MCF 10A (cell line): ENCODE data around the gene HEPACAM. TPM values are rescaled to one million over a fixed set of nuclear protein-coding genes. Genes with fewer than 3 reads are reported as not detected.

Experiments used
- BruUV-seq: library from RNA; stranded (reverse); fragments of 400-500 nt; replicated peaks from 2 replicates; lab custom pipeline; 2021; lab: Mats Ljungman, UMichigan
- CTCF ChIA-PET: fragments of 300-600 bp; sonication (Branson Sonifier 250); formaldehyde crosslinking; extraction: SDS; loops from one replicate; lab custom pipeline; 2021; ENCODE audit warnings: antibody characterized with exemption, inconsistent platforms; lab: Yijun Ruan, JAX
- POLR2A ChIA-PET: fragments of 300-600, 350-650 bp; sonication (Branson Sonifier 250); formaldehyde crosslinking; extraction: SDS; loops from one replicate; lab custom pipeline; 2020; ENCODE audit warnings: antibody characterized with exemption, inconsistent platforms; lab: Yijun Ruan, JAX
- DNase-seq: peaks from one replicate; pipeline ENCODE4 v3.0.0-alpha.2; 2018; ENCODE audit not compliant: unreplicated experiment
- H3K27ac Mint-ChIP-seq: one replicate; pipeline ENCODE4 v1.8.0; 2022; ENCODE audit warnings: mild to moderate bottlenecking, low read depth, mixed read lengths; ENCODE audit not compliant: unreplicated experiment
- H3K27me3 Mint-ChIP-seq: one replicate; pipeline ENCODE4 v1.8.0; 2022; ENCODE audit warnings: mixed read lengths; ENCODE audit not compliant: insufficient read depth, unreplicated experiment
- H3K36me3 Mint-ChIP-seq: one replicate; pipeline ENCODE4 v1.8.0; 2022; ENCODE audit warnings: mild to moderate bottlenecking, moderate library complexity, mixed read lengths; ENCODE audit not compliant: insufficient read depth, unreplicated experiment
- H3K4me1 Mint-ChIP-seq: one replicate; pipeline ENCODE4 v1.8.0; 2022; ENCODE audit warnings: mixed read lengths; ENCODE audit not compliant: insufficient read depth, unreplicated experiment
- H3K4me3 Mint-ChIP-seq: one replicate; pipeline ENCODE4 v1.8.0; 2022; ENCODE audit warnings: mild to moderate bottlenecking, moderate library complexity, mixed read lengths; ENCODE audit not compliant: unreplicated experiment
- H3K9me3 Mint-ChIP-seq: one replicate; pipeline ENCODE4 v1.8.0; 2022; ENCODE audit warnings: mixed read lengths; ENCODE audit not compliant: unreplicated experiment
- intact Hi-C: fragments of 100-400 bp; cut with micrococcal nuclease; formaldehyde crosslinking; loops from 2 replicates; pipeline ENCODE4 v1.14.1; 2022
- total RNA-seq: library from RNA; stranded (reverse); gene quantifications from 2 replicates; pipeline ENCODE4 v1.2.3, GENCODE V29; 2022
- TF ChIP-seq, protein P1 (sequence below): fragments of 200-600 bp; IDR thresholded peaks from one replicate; pipeline ENCODE4 v1.8.0; 2022; ENCODE audit warnings: antibody characterized with exemption, mild to moderate bottlenecking; ENCODE audit not compliant: unreplicated experiment

Gene HEPACAM
- total RNA-seq, 1 experiment from 2014 or later: not detected

DNA sequence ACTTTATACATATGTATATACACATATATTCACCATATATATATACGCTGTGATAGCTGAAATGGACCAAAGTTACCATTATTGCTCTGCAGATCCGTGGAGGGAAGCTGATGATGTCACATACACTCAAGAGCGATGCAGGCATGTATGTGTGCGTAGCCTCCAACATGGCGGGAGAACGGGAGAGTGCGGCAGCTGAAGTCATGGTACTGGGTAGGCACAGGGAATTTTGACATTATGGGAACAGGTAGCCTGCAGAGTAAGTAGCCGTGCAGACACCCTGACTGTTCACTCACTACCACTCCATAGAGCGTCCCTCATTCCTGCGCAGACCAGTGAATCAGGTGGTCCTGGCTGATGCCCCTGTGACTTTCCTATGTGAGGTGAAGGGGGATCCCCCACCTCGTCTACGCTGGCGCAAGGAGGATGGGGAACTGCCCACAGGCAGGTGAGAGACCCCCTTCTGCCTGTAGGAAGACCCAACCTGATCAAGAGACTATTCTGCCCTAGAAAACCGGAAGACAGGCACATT, 65.9 kb downstream of the HEPACAM start:
- DNase-seq: no peak
- CTCF ChIA-PET: interaction anchor here (0.6 to 0.9 kb wide), 4 partner anchors 23 to 422 kb away, joined by 3 to 4 read pairs (median 4); no protein-coding TSS in a partner anchor
- Mint-ChIP-seq H3K27me3 (peaks cover 82% of the 10 kb centered on the region), H3K4me1 (no peaks in the 10 kb centered on the region), H3K9me3 (no peaks in the 10 kb centered on the region), H3K36me3 (no peaks in the 10 kb centered on the region), H3K27ac (no peak overlapping the region), H3K4me3 (no peak overlapping the region)
- no TSS peak for BruUV-seq
- intact Hi-C loops: no loop called here
- TF ChIP-seq, protein P1, sequence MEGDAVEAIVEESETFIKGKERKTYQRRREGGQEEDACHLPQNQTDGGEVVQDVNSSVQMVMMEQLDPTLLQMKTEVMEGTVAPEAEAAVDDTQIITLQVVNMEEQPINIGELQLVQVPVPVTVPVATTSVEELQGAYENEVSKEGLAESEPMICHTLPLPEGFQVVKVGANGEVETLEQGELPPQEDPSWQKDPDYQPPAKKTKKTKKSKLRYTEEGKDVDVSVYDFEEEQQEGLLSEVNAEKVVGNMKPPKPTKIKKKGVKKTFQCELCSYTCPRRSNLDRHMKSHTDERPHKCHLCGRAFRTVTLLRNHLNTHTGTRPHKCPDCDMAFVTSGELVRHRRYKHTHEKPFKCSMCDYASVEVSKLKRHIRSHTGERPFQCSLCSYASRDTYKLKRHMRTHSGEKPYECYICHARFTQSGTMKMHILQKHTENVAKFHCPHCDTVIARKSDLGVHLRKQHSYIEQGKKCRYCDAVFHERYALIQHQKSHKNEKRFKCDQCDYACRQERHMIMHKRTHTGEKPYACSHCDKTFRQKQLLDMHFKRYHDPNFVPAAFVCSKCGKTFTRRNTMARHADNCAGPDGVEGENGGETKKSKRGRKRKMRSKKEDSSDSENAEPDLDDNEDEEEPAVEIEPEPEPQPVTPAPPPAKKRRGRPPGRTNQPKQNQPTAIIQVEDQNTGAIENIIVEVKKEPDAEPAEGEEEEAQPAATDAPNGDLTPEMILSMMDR: no peak
- POLR2A ChIA-PET: no interaction called here

DNA sequence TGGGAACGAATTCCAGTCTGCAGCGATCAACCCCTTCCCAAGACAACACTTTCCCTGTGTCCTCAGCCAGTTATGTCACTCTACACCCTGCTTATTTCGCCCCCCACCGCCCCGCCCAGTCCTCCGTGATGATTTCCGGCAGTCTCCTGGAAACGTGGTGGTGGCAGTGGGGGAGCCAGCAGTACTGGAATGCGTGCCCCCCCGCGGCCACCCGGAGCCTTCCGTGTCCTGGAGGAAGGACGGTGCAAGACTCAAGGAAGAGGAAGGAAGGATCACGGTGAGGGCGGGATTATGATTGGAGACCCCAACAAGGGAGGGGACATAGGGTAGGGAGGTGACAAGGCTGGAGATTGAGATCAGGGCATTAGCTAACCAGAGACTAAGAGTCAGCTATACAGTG, 66.5 kb downstream of the HEPACAM start:
- no peaks in the 10 kb centered on the region for H3K4me1 Mint-ChIP-seq
- CTCF ChIA-PET: interaction anchor here (0.6 to 0.9 kb wide), 5 partner anchors 22 to 422 kb away, joined by 3 to 4 read pairs (median 3); no protein-coding TSS in a partner anchor
- intact Hi-C loops: no loop called here

More for the DNA sequence above, 66.5 kb downstream of the HEPACAM start:
- no peak for DNase-seq
- TF ChIP-seq, protein P1: no peak
- no peak overlapping the region for H3K27ac Mint-ChIP-seq
- POLR2A ChIA-PET: no interaction called here
- H3K27me3 Mint-ChIP-seq: peaks cover 87% of the 10 kb centered on the region
- BruUV-seq: no TSS peak
- H3K36me3 Mint-ChIP-seq: no peaks in the 10 kb centered on the region
- no peaks in the 10 kb centered on the region for H3K9me3 Mint-ChIP-seq
- no peak overlapping the region for H3K4me3 Mint-ChIP-seq

Other genes with a start within 250 kb of the HEPACAM start
- 1.4 TPM in 1 of 2 replicates, not detected in the other for gene NRGN, start 196.1 kb downstream of the HEPACAM start, total RNA-seq
- not detected in 2 replicates for gene VSIG2, start 183.8 kb downstream of the HEPACAM start, total RNA-seq
- gene ESAM, start 173.8 kb downstream of the HEPACAM start, total RNA-seq: 0.19 and 0.93 TPM in 2 replicates
- gene MSANTD2, start 135.6 kb downstream of the HEPACAM start, total RNA-seq: 14.2 and 15.3 TPM in 2 replicates
- 104 and 117 TPM in 2 replicates for gene ROBO3, start 70.6 kb downstream of the HEPACAM start, total RNA-seq
- 10.6 and 14.2 TPM in 2 replicates for gene ROBO4, start 38.2 kb downstream of the HEPACAM start, total RNA-seq
- gene HEPN1, start 16.8 kb downstream of the HEPACAM start, total RNA-seq: not detected in 2 replicates
- 2.8 and 3.4 TPM in 2 replicates for gene CCDC15, start 18.2 kb upstream of the HEPACAM start, total RNA-seq
- gene SLC37A2, start 127.3 kb upstream of the HEPACAM start, total RNA-seq: 5.2 and 7.8 TPM in 2 replicates
- 21.1 and 31.3 TPM in 2 replicates for gene TMEM218, start 175.6 kb upstream of the HEPACAM start, total RNA-seq
- gene PKNOX2, start 228.7 kb upstream of the HEPACAM start, total RNA-seq: not detected in 2 replicates